IMR-90 (cell line): Measurements from ENCODE around the gene LTN1. TPM values are rescaled to one million over a fixed set of nuclear protein-coding genes. Genes with fewer than 3 reads are reported as not detected.
A peak's percentile ranks its signal among the peaks of the same experiment; 100 is the strongest.

Experiments
- ATAC-seq: fragments of 200-7000 bp; cut with Tn5 transposase; 2 replicates; pipeline ENCODE4 v1.9.1; 2020; ENCODE audit warnings: low read depth, mild to moderate bottlenecking, moderate library complexity
- BruUV-seq: library from RNA; stranded (reverse); fragments of 400-500 nt; replicated peaks from 2 replicates; lab custom pipeline; 2021; lab: Mats Ljungman, UMichigan
- CTCF ChIA-PET: fragments of 300-600 bp; formaldehyde crosslinking; extraction: SDS; loops from one replicate; lab custom pipeline; 2021; ENCODE audit warnings: antibody characterized with exemption; lab: Yijun Ruan, JAX
- POLR2A ChIA-PET: fragments of 300-600 bp; sonication (Branson Sonifier 250); formaldehyde crosslinking; loops from one replicate; lab custom pipeline; 2022; ENCODE audit warnings: antibody characterized with exemption; ENCODE audit not compliant: unreplicated experiment; lab: Charles Lee
- DNase-seq: peaks from one replicate; pipeline ENCODE4 v3.0.0; 2013
- H2AFZ ChIP-seq: replicated peaks from 2 replicates; pipeline ENCODE3; 2013; ENCODE audit warnings: low read length, mild to moderate bottlenecking; ENCODE audit not compliant: poor library complexity
- H2AK5ac ChIP-seq: 2 replicates; pipeline ENCODE4 v1.6.1; 2013; ENCODE audit warnings: low read depth, low read length, inconsistent platforms
- H2AK9ac ChIP-seq: replicated peaks from 2 replicates; pipeline ENCODE3; 2013; ENCODE audit warnings: mild to moderate bottlenecking, low read depth, low read length, moderate library complexity; ENCODE audit not compliant: poor library complexity
- H2BK120ac ChIP-seq: 2 replicates; pipeline ENCODE4 v1.6.1; 2013; ENCODE audit warnings: low read depth, low read length, inconsistent platforms
- H2BK15ac ChIP-seq: 3 replicates; pipeline ENCODE4 v1.6.1; 2013; ENCODE audit warnings: low read depth, low read length, inconsistent platforms
- H2BK20ac ChIP-seq: 2 replicates; pipeline ENCODE4 v1.6.1; 2013; ENCODE audit warnings: low read depth, mild to moderate bottlenecking, inconsistent platforms, low read length, moderate library complexity
- H2BK5ac ChIP-seq: 2 replicates; pipeline ENCODE4 v1.6.1; 2013; ENCODE audit warnings: mild to moderate bottlenecking, low read depth, low read length, inconsistent platforms; ENCODE audit not compliant: poor library complexity, severe bottlenecking
- H3K14ac ChIP-seq: replicated peaks from 2 replicates; pipeline ENCODE4 v1.6.1; 2013; ENCODE audit warnings: low read depth, low read length, inconsistent platforms
- H3K18ac ChIP-seq: 2 replicates; pipeline ENCODE4 v1.6.1; 2013; ENCODE audit warnings: low read depth, low read length, control low read depth
- H3K23ac ChIP-seq: 2 replicates; pipeline ENCODE4 v1.6.1; 2013; ENCODE audit warnings: low read depth, low read length, inconsistent platforms
- H3K27ac ChIP-seq: 2 replicates; pipeline ENCODE4 v1.5.1; 2013; ENCODE audit warnings: mild to moderate bottlenecking, control low read depth, low read length; ENCODE audit not compliant: insufficient read depth
- H3K27me3 ChIP-seq: 2 replicates; pipeline ENCODE4 v1.6.1; 2013; ENCODE audit warnings: low read length; ENCODE audit not compliant: control insufficient read depth, insufficient read depth
- H3K36me3 ChIP-seq: 2 replicates; pipeline ENCODE4 v1.6.1; 2013; ENCODE audit warnings: low read length, mixed read lengths; ENCODE audit not compliant: control insufficient read depth, insufficient read depth
- H3K4ac ChIP-seq: 2 replicates; pipeline ENCODE4 v1.6.1; 2013; ENCODE audit warnings: low read depth, low read length, inconsistent platforms
- H3K4me1 ChIP-seq: 2 replicates; pipeline ENCODE4 v1.6.1; 2013; ENCODE audit warnings: low read length, mixed read lengths; ENCODE audit not compliant: control insufficient read depth, insufficient read depth
- H3K4me2 ChIP-seq: 2 replicates; pipeline ENCODE4 v1.6.1; 2013; ENCODE audit warnings: low read depth, mild to moderate bottlenecking, control low read depth, low read length, moderate library complexity
- H3K4me3 ChIP-seq: 2 replicates; pipeline ENCODE4 v1.5.1; 2013; ENCODE audit warnings: low read depth, mild to moderate bottlenecking, control low read depth, low read length, moderate library complexity; ENCODE audit not compliant: insufficient read depth
- H3K56ac ChIP-seq: 2 replicates; pipeline ENCODE4 v1.6.1; 2013; ENCODE audit warnings: low read length, inconsistent platforms; ENCODE audit not compliant: insufficient read depth; ENCODE audit errors: extremely low read depth
- H3K79me1 ChIP-seq, 2 experiments: 2 replicates each; pipeline ENCODE4 v1.6.1; 2013; ENCODE audit warnings: low read length in 2 of 2, inconsistent platforms in 1 of 2, low read depth in 1 of 2
- H3K9ac ChIP-seq: 2 replicates; pipeline ENCODE4 v1.6.1; 2013; ENCODE audit warnings: low read depth, low read length, control low read depth
- H3K9me1 ChIP-seq: 2 replicates; pipeline ENCODE4 v1.6.1; 2013; ENCODE audit warnings: low read length, inconsistent platforms; ENCODE audit not compliant: insufficient read depth
- H3K9me3 ChIP-seq: 2 replicates; pipeline ENCODE4 v1.6.1; 2013; ENCODE audit warnings: low read length; ENCODE audit not compliant: control insufficient read depth, insufficient read depth
- H4K20me1 ChIP-seq: 2 replicates; pipeline ENCODE4 v1.6.1; 2013; ENCODE audit warnings: low read length, inconsistent platforms; ENCODE audit not compliant: insufficient read depth
- H4K5ac ChIP-seq: 2 replicates; pipeline ENCODE4 v1.6.1; 2013; ENCODE audit warnings: mild to moderate bottlenecking, low read depth, low read length, control low read depth
- H4K8ac ChIP-seq, 2 experiments: 2 replicates each; pipeline ENCODE4 v1.6.1; 2013; ENCODE audit warnings: low read depth in 2 of 2, low read length in 2 of 2, control low read depth in 1 of 2, inconsistent platforms in 1 of 2
- H4K91ac ChIP-seq: 2 replicates; pipeline ENCODE4 v1.6.1; 2013; ENCODE audit warnings: low read depth, low read length, inconsistent platforms; ENCODE audit not compliant: insufficient read depth
- CEBPB ChIP-seq: IDR thresholded peaks from 2 replicates; pipeline ENCODE4 v1.6.1; 2012; ENCODE audit warnings: low read depth, low read length, improper control_type of control experiment
- FOS ChIP-seq: fragments of 150-350 bp; IDR thresholded peaks from 2 replicates; pipeline ENCODE4 v1.6.1; 2016; ENCODE audit warnings: low read depth, low read length
- MAFK ChIP-seq: IDR thresholded peaks from 2 replicates; pipeline ENCODE4 v1.6.1; 2012; ENCODE audit warnings: low read depth, low read length, improper control_type of control experiment
- MXI1 ChIP-seq: IDR thresholded peaks from 2 replicates; pipeline ENCODE4 v1.6.1; 2012; ENCODE audit warnings: low read depth, mild to moderate bottlenecking, low read length, moderate library complexity, borderline replicate concordance
- RCOR1 ChIP-seq: IDR thresholded peaks from 2 replicates; pipeline ENCODE4 v1.6.1; 2012; ENCODE audit warnings: mild to moderate bottlenecking, low read length, improper control_type of control experiment; ENCODE audit not compliant: insufficient replicate concordance
- WGBS, 2 experiments: methylation state at CpG; one replicate each; pipeline versions ENCODE4 v1.1.5 to v1.1.7; 2013; ENCODE audit warnings: missing lambda C conversion rate in 2 of 2; ENCODE audit not compliant: insufficient read length in 1 of 2; ENCODE audit errors: extremely low coverage in 2 of 2; 5-methylcytosine and 5-hydroxymethylcytosine counted together
- dilution Hi-C: fragments of 300-500 bp; cut with HindIII; formaldehyde crosslinking; loops from one replicate; pipeline ENCODE4 v1.14.3; 2018; ENCODE audit warnings: low sequenced_read_pairs; ENCODE audit not compliant: unreplicated experiment
- in situ Hi-C: fragments of 300-500 bp; cut with MboI; formaldehyde crosslinking; loops from 3 replicates; pipeline ENCODE4 v1.14.3; 2019; ENCODE audit warnings: low sequenced_read_pairs, inconsistent platforms, mixed read lengths
- intact Hi-C: fragments of 100-400 bp; cut with micrococcal nuclease; formaldehyde crosslinking; loops from 2 replicates; pipeline ENCODE4 v1.10.0; 2022
- polyA plus RNA-seq, 3 experiments: library from polyadenylated mRNA; depleted of rRNA; stranded (reverse); fragments of >200 nt; gene quantifications; 2 replicates each; pipeline ENCODE4 v1.2.3, GENCODE V29; 2012; ENCODE audit warnings: low replicate concordance in 1 of 3
- total RNA-seq: library from RNA; depleted of rRNA; stranded (reverse); fragments of >200 nt; gene quantifications from 2 replicates; pipeline ENCODE4 v1.2.3, GENCODE V29; 2012

Gene LTN1
- total and polyA plus RNA-seq, 2 of the 4 experiments (the other 2 are of a cell fraction) = 6.7 to 35.5 TPM

DNA sequence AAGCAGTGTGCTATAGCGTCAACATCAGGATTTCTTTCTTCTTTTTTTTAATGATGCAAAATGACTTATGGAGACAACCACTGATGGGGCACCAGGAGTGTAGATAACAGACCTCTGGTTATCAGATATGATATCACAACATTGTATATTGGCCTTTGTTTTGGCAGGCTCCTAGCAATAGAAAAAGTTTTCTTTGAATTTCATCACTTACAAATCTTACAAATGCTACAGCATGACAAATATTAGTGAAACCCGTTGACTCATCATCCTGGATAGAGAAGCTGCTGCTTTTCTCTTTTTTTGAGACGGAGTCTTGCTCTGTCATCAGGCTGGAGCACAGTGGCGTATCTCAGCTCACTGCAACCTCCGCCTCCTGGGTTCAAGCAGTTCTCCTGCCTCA is 92.9 kb downstream of the LTN1 start:
- no TSS peak for BruUV-seq
- peak; percentile 78 for DNase-seq
- Histone ChIP-seq H3K27me3 (no peaks in the 10 kb centered on the region), H3K4ac (no peak overlapping the region), H3K4me2 (no peak overlapping the region), H3K79me1 (no peaks in the 10 kb centered on the region), H4K8ac (no peak overlapping the region), H2AK9ac (no peak overlapping the region), H3K4me1 (peaks cover 3% of the 10 kb centered on the region), H3K23ac (no peak overlapping the region), H3K18ac (no peak overlapping the region), H2AK5ac (no peak overlapping the region), H3K56ac (no peak overlapping the region), H2BK5ac (no peak overlapping the region), H2AFZ (no peak overlapping the region), H3K9me1 (no peaks in the 10 kb centered on the region; the same call in 1 of the 2 replicates), H3K36me3 (no peaks in the 10 kb centered on the region), H3K14ac (no peak overlapping the region), H3K9me3 (peaks cover 4% of the 10 kb centered on the region), H2BK15ac (no peak overlapping the region), H3K9ac (no peak overlapping the region), H2BK20ac (peak overlapping the region; percentile 55; the same call in 1 of the 2 replicates), H2BK120ac (no peak overlapping the region), H4K20me1 (no peaks in the 10 kb centered on the region), H4K91ac (no peak overlapping the region), H4K5ac (no peak overlapping the region), H3K27ac (no peak overlapping the region), H3K4me3 (no peak overlapping the region)
- POLR2A ChIA-PET = no interaction called here
- CTCF ChIA-PET = no interaction called here
- dilution Hi-C loops (no loop called here), in situ Hi-C loops (no loop called here), intact Hi-C loops (no loop called here)
- peak; percentile 90 for ATAC-seq
- no CpG with 5 or more reads among the region's 5 CpGs for WGBS, 2 experiments
- TF ChIP-seq MAFK (no peak), FOS (peak; percentile 37; the same call in 1 of the 2 replicates), RCOR1 (no peak), CEBPB (peak; percentile 41; the same call in 1 of the 2 replicates), MXI1 (no peak)
